ENCODE measurements around the gene ATG13.

- TF ChIP-seq POLR2AphosphoS5 (IDR thresholded peaks at IDR 0.05) (no peak), POLR2A (IDR thresholded peaks at IDR 0.05) (no peak)
- TF ChIP-seq, protein P1, sequence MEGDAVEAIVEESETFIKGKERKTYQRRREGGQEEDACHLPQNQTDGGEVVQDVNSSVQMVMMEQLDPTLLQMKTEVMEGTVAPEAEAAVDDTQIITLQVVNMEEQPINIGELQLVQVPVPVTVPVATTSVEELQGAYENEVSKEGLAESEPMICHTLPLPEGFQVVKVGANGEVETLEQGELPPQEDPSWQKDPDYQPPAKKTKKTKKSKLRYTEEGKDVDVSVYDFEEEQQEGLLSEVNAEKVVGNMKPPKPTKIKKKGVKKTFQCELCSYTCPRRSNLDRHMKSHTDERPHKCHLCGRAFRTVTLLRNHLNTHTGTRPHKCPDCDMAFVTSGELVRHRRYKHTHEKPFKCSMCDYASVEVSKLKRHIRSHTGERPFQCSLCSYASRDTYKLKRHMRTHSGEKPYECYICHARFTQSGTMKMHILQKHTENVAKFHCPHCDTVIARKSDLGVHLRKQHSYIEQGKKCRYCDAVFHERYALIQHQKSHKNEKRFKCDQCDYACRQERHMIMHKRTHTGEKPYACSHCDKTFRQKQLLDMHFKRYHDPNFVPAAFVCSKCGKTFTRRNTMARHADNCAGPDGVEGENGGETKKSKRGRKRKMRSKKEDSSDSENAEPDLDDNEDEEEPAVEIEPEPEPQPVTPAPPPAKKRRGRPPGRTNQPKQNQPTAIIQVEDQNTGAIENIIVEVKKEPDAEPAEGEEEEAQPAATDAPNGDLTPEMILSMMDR (IDR thresholded peaks at IDR 0.05): no peak
These were observed 101.7 kb downstream of the ATG13 start, which contains the start of gene F2 for GRCh38 chr11:46719048-46719542.
